OCI-LY3 (cell line): Measurements from ENCODE around the gene TMEM108.
"Not testable (repeated sequence)": the region's sequence is repeated elsewhere in the genome, so short reads cannot be mapped to it uniquely, and the experiment has no call there.

Experiments used
- H2AFZ ChIP-seq: fragments of 200-600, 300-600 bp; shearing (Covaris generic); 2 replicates; pipeline ENCODE4 v1.6.0; 2014; ENCODE audit warnings: antibody characterized with exemption, low read depth, low read length
- H3K27ac ChIP-seq: fragments of 200-600, 300-600 bp; sonication (generic); 2 replicates; pipeline ENCODE4 v1.5.1; 2014; ENCODE audit warnings: mild to moderate bottlenecking, low read length, moderate library complexity, mixed read lengths
- H3K27me3 ChIP-seq: fragments of 200-600, 300-600 bp; sonication (generic); 2 replicates; pipeline ENCODE4 v1.6.1; 2014; ENCODE audit warnings: low read depth, low read length, mixed read lengths
- H3K36me3 ChIP-seq: fragments of 200-600, 300-600 bp; sonication (generic); replicated peaks from 2 replicates; pipeline ENCODE3; 2014; ENCODE audit warnings: low read depth, low read length, mixed read lengths
- H3K4me1 ChIP-seq: fragments of 300-600, 200-600 bp; sonication (generic); 2 replicates; pipeline ENCODE4 v1.6.1; 2014; ENCODE audit warnings: low read length, mixed read lengths
- H3K4me2 ChIP-seq: fragments of 200-600, 300-600 bp; sonication (generic); 2 replicates; pipeline ENCODE4 v1.6.1; 2014; ENCODE audit warnings: low read length, mixed read lengths
- H3K4me3 ChIP-seq: fragments of 300-600, 200-600 bp; sonication (generic); 2 replicates; pipeline ENCODE4 v1.5.1; 2014; ENCODE audit warnings: antibody characterized with exemption, mild to moderate bottlenecking, low read length, moderate library complexity
- H3K79me2 ChIP-seq: fragments of 300-600, 200-600 bp; shearing (Covaris generic); 2 replicates; pipeline ENCODE4 v1.6.1; 2014; ENCODE audit warnings: mild to moderate bottlenecking, low read length, mixed read lengths
- H3K9ac ChIP-seq: fragments of 300-600, 200-600 bp; shearing (Covaris generic); 2 replicates; pipeline ENCODE4 v1.6.0; 2014; ENCODE audit warnings: mild to moderate bottlenecking, low read length, moderate library complexity
- H3K9me3 ChIP-seq: fragments of 200-600, 300-600 bp; shearing (Covaris generic); 2 replicates; pipeline ENCODE4 v1.6.1; 2014; ENCODE audit warnings: low read length, mixed read lengths; ENCODE audit not compliant: insufficient read depth
- H4K20me1 ChIP-seq: fragments of 200-600, 300-600 bp; sonication (generic); 2 replicates; pipeline ENCODE4 v1.6.1; 2016; ENCODE audit warnings: low read length, mixed read lengths; ENCODE audit not compliant: insufficient read depth
- CTCF ChIP-seq: fragments of 200-600, 300-600 bp; sonication (generic); IDR thresholded peaks from 2 replicates; pipeline ENCODE4 v1.5.1; 2014; ENCODE audit warnings: antibody characterized with exemption, low read length, low read depth
- EZH2phosphoT487 ChIP-seq: fragments of 200-600 bp; shearing (Covaris generic); IDR thresholded peaks from 2 replicates; pipeline ENCODE4 v1.6.1; 2018; ENCODE audit warnings: antibody characterized with exemption, mixed run types, low read depth

Gene TMEM108

GRCh38 chr3:133007601-133008000, 30.6 kb upstream of the TMEM108 start:
- Histone ChIP-seq H2AFZ (no peak overlapping the region), H3K27me3 (no peaks in the 10 kb centered on the region), H3K9ac (no peak overlapping the region), H3K79me2 (no peaks in the 10 kb centered on the region), H3K36me3 (no peaks in the 10 kb centered on the region), H3K27ac (no peak overlapping the region), H3K4me2 (no peak overlapping the region), H3K4me1 (no peaks in the 10 kb centered on the region), H3K9me3 (no peaks in the 10 kb centered on the region), H3K4me3 (no peak overlapping the region), H4K20me1 (no peaks in the 10 kb centered on the region)
- TF ChIP-seq EZH2phosphoT487 (no peak), CTCF (no peak)

GRCh38 chr3:133014325-133014724, 23.9 kb upstream of the TMEM108 start:
- no peaks in the 10 kb centered on the region for H3K79me2 ChIP-seq
- no peak overlapping the region for H3K4me2 ChIP-seq
- H3K27ac ChIP-seq = no peak overlapping the region
- H3K9me3 ChIP-seq = no peaks in the 10 kb centered on the region
- H3K4me3 ChIP-seq = no peak overlapping the region
- H4K20me1 ChIP-seq = no peaks in the 10 kb centered on the region
- H3K9ac ChIP-seq = no peak overlapping the region
- no peak overlapping the region for H2AFZ ChIP-seq
- no peaks in the 10 kb centered on the region for H3K36me3 ChIP-seq
- 0 out of 2 replicates have a peak, but pooled peaks cover 6% of the 10 kb centered on the region for H3K27me3 ChIP-seq
- H3K4me1 ChIP-seq = no peaks in the 10 kb centered on the region
- TF ChIP-seq CTCF = no peak
- no peak for TF ChIP-seq EZH2phosphoT487

GRCh38 chr3:133015573-133015972, 22.6 kb upstream of the TMEM108 start:
- not testable (repeated sequence) for H3K27ac ChIP-seq, H3K9ac ChIP-seq, H3K79me2 ChIP-seq, H4K20me1 ChIP-seq, H2AFZ ChIP-seq, H3K4me1 ChIP-seq, H3K36me3 ChIP-seq, H3K4me3 ChIP-seq, H3K4me2 ChIP-seq, H3K27me3 ChIP-seq, H3K9me3 ChIP-seq

- Histone ChIP-seq H3K4me3 (no peak overlapping the region), H4K20me1 (no peaks in the 10 kb centered on the region), H2AFZ (no peak overlapping the region), H3K27ac (no peak overlapping the region), H3K4me2 (no peak overlapping the region), H3K79me2 (no peaks in the 10 kb centered on the region), H3K9ac (no peak overlapping the region), H3K27me3 (peaks cover 10% of the 10 kb centered on the region; the same call in 1 of the 2 replicates), H3K9me3 (no peaks in the 10 kb centered on the region), H3K4me1 (no peaks in the 10 kb centered on the region), H3K36me3 (no peaks in the 10 kb centered on the region)
- TF ChIP-seq CTCF = no peak
- TF ChIP-seq EZH2phosphoT487 = no peak
Observed at GRCh38 chr3:133016838-133017309, 21.3 kb upstream of the TMEM108 start.

- Histone ChIP-seq H3K27ac (no peak overlapping the region), H4K20me1 (no peaks in the 10 kb centered on the region), H3K4me1 (no peaks in the 10 kb centered on the region), H3K4me3 (no peak overlapping the region), H3K36me3 (no peaks in the 10 kb centered on the region), H3K27me3 (peaks cover 21% of the 10 kb centered on the region), H3K79me2 (no peaks in the 10 kb centered on the region), H3K9ac (no peak overlapping the region), H2AFZ (no peak overlapping the region), H3K9me3 (no peaks in the 10 kb centered on the region), H3K4me2 (no peak overlapping the region)
- no peak for TF ChIP-seq CTCF
Observed at GRCh38 chr3:133018921-133019320, 19.3 kb upstream of the TMEM108 start.
